Lower leg skin (tissue), 3 donors: ENCODE measurements around the gene POLN.

Source experiments
- POLR2A ChIP-seq, 2 donors: fragments of 450-650 bp; IDR thresholded peaks; one replicate each; pipeline ENCODE4 v1.6.1; 2016 to 2017; ENCODE audit warnings: antibody characterized with exemption in 2 of 2, mild to moderate bottlenecking in 1 of 2, moderate library complexity in 1 of 2
- TF ChIP-seq, protein P1 (sequence below), 3 donors: fragments of 450-650 bp; IDR thresholded peaks; one replicate each; pipeline ENCODE4 v1.5.1; 2016; ENCODE audit warnings: antibody characterized with exemption in 3 of 3, mild to moderate bottlenecking in 3 of 3, moderate library complexity in 2 of 3

DNA sequence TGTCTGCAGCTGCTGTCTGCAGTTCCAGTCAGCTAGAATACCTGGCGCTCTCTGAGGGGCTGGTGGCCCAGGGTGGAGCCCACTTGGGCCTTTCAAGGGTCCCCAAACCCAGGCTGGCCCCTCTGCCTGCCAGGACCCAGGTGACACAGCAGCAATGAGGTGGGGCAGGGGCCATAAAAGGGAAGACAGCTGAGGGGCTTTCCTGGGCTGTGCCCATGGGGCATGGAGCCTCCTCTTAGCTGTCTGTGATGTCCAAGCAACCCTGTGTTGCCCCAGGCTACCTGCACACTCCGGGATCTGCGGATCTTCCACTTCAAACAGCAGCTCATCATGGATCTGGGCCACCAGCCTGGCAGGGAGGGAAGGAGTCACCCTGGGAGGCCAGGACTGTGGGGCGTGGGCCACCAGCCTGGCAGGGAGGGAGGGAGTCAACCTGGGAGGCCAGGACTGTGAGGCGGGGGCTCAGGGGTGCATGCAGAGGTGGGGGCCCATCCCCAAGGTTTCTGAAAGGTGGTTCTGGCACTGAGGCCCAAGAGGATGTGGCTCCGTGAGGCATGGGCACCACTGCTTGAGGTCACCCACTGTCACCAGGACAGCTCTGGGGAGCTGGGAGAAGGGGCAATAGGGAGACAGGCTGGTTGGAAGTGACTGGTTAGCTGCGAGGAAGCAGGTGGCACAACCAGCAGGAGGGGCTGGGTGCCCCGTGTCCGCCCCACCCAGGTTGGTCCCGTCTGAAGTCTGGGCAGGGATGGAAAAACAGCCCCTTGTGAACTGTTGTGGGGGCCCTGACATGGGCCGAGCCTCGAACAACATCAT lies 166.5 kb downstream of the POLN start:
- TF ChIP-seq POLR2A (IDR thresholded peaks at IDR 0.05): no peak
- TF ChIP-seq, protein P1, sequence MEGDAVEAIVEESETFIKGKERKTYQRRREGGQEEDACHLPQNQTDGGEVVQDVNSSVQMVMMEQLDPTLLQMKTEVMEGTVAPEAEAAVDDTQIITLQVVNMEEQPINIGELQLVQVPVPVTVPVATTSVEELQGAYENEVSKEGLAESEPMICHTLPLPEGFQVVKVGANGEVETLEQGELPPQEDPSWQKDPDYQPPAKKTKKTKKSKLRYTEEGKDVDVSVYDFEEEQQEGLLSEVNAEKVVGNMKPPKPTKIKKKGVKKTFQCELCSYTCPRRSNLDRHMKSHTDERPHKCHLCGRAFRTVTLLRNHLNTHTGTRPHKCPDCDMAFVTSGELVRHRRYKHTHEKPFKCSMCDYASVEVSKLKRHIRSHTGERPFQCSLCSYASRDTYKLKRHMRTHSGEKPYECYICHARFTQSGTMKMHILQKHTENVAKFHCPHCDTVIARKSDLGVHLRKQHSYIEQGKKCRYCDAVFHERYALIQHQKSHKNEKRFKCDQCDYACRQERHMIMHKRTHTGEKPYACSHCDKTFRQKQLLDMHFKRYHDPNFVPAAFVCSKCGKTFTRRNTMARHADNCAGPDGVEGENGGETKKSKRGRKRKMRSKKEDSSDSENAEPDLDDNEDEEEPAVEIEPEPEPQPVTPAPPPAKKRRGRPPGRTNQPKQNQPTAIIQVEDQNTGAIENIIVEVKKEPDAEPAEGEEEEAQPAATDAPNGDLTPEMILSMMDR (IDR thresholded peaks at IDR 0.05): no peak
